DMS53 treated with DMSO at 0.1 percent for 48 hours (cell line): ENCODE data around the gene KCTD15.

Experiments
- DNase-seq: peaks from one replicate; lab custom pipeline; 2025; ENCODE audit not compliant: unreplicated experiment; lab: John Stamatoyannopoulos, UW

Gene KCTD15

DNA sequence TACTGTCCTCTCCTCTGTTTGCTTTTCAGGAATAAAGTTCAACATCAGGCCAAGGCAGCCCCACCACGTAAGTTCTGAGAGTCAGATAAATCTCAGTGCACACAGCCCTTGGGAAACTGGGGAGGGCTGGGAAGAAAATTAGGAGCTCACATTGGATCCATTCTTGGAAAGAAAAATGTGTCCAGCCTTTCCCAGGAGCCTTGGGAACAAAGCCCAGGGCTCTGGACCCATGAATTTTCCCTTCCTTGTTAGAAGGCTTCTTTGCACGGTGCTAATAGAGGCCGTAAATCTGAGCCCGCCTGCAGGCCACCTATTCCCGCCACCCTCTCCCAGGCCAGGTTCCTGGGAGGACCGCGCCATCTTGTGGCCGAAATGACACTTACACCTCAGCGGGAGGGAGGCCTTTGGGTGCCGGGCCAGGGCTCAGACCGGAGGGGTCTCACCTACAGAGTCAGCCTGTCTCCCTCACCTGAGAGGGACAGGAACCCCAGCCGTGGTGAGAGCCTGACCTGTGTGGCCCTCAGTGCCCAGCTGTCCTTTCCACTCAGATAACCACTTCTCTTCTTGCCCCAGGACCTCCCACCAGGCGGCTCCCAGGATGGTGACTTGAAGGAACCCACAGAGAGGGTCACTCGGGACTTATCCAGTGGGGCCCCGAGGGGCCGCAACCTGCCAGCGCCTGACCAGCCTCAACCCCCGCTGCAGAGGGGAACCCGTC, 25.1 kb upstream of the KCTD15 start:
- peak; percentile 33 for DNase-seq

DNA sequence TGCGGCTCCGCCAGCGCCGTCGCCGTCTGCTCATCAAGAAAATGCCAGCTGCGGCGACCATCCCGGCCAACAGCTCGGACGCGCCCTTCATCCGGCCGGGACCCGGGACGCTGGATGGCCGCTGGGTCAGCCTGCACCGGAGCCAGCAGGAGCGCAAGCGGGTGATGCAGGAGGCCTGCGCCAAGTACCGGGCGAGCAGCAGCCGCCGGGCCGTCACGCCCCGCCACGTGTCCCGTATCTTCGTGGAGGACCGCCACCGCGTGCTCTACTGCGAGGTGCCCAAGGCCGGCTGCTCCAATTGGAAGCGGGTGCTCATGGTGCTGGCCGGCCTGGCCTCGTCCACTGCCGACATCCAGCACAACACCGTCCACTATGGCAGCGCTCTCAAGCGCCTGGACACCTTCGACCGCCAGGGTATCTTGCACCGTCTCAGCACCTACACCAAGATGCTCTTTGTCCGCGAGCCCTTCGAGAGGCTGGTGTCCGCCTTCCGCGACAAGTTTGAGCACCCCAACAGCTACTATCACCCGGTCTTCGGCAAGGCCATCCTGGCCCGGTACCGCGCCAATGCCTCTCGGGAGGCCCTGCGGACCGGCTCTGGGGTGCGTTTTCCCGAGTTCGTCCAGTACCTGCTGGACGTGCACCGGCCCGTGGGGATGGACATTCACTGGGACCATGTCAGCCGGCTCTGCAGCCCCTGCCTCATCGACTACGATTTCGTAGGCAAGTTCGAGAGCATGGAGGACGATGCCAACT, 24.4 kb upstream of the KCTD15 start:
- no peak for DNase-seq

DNA sequence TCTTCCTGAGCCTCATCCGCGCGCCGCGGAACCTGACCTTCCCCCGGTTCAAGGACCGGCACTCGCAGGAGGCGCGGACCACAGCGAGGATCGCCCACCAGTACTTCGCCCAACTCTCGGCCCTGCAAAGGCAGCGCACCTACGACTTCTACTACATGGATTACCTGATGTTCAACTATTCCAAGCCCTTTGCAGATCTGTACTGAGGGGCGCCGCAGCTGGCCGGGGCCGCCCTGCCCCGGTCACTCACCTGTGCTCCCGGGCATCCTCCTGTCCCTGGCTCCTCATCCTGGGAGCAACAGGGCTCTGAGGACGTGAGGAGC, 23.9 kb upstream of the KCTD15 start:
- no peak for DNase-seq

DNA sequence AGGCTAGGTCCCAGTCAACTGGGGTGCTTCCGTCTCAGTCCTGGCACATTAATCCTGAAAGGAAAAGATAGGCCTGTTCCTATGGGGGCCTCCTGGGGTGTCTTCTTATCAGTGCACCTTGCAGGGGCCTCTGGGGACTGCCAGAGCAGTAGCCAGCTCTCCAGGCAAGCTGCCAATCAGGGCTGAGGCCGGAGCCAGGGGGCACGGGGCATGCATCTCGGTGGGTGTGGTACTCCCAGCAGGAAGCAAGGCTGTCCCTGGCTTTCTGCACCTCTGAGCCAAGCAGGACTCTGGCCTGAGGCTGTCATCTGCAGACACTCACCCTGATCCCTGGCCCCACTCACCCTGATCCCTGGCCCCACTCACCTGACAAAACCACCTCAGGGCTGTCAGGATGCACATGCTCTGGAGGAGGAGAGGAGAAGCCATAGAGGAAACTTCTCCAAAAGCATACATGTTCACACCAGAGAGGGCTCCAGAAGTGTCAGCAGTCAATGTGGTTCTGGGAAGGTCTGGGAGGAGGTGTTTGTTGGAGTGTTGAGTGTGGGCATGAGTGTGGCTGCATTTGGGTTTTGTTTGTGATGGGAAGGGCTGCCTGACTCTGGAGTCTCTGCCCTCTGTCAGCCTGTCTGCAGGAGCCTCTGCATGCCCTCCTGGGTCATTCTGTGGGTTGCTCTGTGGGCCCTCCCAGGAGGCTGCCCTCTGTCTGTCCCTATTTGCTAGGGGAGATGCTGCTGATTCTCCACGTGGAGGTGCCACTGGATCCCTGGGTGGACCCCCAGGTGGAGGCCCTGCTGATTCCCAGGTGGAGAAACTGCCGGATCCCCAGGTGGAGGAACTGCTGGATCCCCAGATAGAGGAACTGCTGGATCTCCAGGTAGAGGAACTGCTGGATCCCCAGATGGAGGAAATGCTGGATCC, 22.7 kb upstream of the KCTD15 start:
- DNase-seq = no peak

DNA sequence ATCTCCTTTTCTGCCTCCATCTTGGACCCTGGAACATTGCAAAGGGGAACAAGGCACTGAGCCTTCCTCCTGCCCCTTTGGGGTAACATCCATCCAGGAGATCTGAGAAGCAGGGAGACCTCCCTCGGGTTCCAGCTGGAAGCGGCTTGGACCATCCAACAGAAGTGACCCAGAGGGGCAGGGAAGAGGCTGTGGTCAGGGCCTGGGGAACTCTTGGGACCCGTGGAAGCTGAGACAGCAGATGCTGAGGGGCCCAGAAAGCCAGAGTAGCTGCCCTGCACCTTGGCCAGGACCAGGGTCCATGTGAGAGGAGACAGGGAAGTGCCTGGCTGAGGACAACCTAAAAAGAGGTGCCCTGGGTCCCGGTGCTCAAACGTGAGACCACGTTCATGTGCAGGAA, 21.9 kb upstream of the KCTD15 start:
- DNase-seq = no peak

DNA sequence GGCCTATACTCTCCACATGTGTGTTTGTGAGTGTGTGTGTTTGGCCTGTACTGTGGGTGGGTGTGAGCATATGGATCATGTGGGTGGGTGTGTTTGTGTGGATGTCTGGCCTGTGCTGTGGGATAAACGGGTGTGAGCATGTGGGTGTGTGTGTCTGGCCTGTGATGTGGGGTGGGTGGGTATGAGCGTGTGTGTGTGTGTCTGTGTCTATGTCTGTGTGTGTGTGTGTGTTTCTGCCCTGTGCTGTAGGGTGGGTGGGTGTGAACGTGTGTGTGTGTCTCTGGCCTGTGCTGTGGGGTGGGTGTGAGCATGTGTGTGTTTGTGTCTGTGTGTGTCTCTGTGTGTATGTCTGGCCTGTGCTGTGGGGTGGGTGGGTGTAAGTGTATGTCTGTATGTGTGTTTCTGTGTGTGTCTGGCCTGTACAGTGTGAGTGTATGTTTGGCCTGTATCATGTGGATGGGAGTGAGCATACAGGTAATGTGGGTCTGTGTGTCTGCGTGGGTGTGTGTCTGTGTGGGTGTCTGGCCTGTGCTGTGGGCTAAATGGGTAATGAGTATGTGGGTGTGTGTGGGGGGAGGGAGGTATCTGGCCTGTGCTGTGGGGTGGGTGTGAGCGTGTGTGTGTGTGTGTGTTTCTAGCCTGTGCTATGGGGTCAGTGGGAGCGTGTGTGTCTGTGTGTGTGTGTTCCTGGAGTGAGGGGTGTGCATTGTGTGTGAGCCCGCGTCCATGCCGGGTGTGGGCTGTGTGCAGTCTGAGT, 20.8 kb upstream of the KCTD15 start:
- DNase-seq = no peak

DNA sequence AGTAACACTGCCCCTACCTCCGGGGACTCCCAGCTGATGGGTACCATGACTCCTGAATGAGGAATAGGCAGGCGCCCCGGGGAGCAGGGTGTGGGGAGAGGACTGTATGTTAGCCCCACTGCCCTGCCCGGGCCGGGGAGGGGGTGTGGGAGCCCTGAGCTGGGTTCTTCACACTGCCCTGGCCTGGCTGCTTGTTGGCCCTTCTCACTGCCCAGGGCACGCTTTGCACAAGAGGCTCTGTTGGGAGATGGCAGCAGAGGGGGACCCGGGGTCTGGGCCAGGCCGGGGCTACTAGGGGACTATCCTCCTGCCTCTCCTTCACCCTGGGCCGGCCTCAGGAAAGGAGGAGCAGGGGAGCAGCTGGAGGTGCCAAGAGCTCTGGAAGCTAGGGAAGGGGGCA, 19.3 kb upstream of the KCTD15 start:
- DNase-seq = no peak

- DNase-seq = no peak
These were observed 18.9 kb upstream of the KCTD15 start for GRCh38 chr19:33777753-33778088.

DNA sequence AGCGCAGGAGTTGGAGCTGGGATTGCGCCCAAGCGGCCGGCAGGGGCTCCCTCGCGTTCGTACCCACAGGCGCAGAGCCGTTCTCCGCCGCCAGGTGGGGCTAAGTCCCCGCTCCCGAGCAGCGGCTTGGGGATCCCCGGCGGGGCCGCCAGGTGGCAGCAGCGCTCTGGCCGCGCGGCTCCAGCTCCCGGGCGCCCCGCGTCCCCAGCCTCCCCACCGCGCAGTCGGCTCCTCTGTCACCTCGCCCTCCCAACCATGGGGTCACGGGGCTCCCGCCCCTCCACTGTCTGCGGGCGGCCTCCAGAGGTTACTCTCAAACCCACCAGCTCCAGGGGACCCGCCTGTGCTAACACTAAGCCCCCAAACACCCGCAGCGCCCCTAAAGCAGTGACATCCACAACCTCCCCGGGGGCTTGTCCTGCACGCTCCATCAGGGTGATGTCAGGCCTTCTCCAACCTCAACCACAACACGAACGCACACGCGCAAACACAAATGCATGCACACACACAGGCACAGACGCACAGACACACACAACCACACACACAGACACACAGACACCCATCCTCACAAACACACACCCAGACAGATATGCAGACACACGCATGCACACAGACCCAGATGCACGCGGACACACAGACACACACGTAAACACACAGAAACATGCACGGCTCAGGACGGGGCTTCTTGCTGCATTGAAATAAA, 18.4 kb upstream of the KCTD15 start:
- DNase-seq = peak; percentile 37

DNA sequence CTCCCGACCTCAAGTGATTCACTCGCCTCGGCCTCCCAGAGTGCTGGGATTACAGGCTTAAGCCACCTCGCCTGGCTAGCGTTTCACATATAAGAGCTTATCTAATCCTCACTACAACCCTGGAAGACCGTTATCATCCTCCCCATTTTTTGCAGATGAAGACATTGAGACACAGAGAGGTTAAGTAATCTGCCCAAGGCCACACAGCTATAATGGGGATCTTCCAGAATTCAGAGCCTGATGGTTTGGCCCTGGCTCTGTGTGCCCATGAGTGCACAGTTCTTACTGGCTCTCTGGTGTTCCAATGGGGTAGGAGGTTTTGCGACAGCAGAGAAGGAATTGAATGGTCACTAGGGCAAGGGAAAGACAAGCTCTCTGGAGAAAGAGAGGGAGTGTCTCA, 16.8 kb upstream of the KCTD15 start:
- no peak for DNase-seq

DNA sequence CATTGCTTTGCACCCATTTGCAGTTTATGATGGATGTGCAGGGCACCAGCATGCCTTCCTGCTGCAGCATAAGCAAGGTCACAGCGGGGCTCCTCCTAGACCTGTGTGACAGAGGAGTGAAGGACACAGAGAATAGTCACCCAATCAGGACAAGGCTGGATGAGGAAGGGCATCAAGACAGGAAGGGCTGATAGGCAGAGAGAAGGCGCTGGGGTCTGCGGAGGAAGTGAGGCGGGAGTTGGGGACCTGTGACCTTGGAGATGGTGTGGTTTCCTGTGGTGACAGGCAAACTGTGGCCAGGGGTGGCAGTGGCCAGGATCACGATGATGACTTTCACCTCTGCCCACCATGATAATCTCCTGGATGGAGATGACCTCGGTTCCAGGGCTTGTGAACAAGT, 16.4 kb upstream of the KCTD15 start:
- DNase-seq = no peak

DNA sequence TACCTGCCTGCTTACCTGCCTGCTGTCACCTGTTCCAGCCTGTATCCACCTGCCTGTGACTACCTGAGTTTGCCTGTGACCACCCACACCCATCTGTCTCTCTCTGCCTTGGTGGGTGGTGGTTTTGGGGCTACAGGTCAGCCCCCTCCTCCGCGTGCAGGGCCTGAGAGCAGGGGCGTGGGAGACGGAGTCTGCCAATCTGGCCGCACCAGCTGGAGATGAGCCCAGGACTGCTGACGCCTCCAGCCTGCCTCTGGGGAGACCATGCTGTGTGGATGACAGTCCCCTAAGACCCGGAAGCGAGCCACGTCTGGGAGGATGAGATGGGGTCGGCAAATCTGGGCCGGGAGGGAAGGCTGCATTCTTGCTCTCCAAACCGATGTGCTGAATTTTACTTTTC, 15.9 kb upstream of the KCTD15 start:
- DNase-seq = no peak

GRCh38 chr19:33781415-33781935, 15.2 kb upstream of the KCTD15 start:
- DNase-seq = no peak

DNA sequence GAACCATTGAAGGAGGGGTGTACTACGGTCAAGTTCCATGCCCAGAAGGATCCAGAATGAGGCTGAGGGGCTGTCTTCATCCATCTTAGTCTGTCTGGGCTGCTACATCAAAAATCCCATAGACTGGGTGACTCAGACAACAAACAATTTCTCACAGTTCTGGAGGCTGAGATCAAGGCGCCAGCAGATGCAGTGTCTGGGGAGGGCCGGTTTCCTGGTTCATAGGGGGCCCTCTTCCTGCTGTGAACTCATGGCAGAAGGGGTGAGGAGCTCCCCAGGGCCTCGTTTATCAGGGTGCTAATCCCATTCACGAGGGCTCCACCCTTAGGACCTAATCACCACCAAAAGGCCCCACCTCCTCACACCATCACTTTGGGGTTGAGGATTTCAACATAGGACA, 14.7 kb upstream of the KCTD15 start:
- DNase-seq = no peak

GRCh38 chr19:33784432-33784831, 12.2 kb upstream of the KCTD15 start:
- no peak for DNase-seq

DNA sequence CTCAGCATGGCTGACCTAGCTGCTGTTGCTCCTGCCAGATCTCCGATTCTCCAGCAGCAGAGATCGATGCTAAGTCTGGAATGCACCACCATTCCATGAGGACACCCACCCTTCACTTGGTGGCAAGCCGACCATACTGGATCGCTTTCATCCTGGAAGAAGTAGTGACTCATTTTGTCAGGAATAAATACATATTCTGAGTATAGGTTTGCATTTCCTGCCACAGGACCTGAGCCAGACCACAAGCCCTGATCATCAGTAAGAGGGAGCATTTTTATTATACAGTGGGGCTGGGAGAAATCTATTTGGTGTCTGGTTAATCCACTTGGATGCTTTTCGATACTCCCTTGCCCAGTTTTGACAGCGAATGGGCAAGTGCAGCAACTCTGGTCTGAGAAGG, 10.9 kb upstream of the KCTD15 start:
- DNase-seq = no peak

DNA sequence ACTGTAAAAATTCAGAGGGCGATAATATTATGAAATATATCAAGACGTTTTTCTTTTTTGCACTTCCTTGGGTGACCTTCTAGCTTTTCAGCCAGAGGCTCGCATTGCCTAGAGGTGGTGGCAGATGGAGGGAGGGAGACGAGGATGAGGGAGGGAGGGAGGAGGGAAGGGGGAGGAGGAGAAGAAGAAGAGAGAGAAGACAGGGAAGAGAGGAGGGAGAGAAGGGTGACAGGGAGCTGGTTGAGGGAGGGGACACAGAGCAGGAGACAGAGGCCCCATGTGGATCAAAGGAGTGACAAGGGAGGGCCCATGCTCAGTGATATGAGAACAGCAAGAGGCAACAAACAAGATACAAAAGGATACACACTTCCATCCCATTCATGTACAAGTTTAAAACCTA, 8.0 kb upstream of the KCTD15 start:
- DNase-seq = no peak

DNA sequence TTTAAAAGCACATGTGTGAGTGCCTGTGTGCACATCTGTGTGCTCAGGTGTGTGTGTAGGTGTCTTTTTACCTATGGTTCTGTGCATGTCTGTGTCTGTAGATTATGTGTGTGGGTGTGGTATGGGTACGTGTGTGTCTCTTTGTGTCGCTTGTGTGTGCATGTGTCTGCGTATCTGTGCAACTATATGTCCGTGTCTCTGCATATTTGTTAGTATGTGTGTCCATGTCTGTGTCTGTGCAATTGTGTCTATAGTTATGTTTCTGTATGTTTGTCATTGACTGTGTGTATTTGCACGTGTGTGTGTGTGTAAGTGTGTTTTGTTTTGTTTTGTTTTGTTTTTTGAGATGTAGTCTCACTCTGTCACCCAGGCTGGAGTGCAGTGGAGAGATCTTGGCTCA, 7.3 kb upstream of the KCTD15 start:
- no peak for DNase-seq

DNA sequence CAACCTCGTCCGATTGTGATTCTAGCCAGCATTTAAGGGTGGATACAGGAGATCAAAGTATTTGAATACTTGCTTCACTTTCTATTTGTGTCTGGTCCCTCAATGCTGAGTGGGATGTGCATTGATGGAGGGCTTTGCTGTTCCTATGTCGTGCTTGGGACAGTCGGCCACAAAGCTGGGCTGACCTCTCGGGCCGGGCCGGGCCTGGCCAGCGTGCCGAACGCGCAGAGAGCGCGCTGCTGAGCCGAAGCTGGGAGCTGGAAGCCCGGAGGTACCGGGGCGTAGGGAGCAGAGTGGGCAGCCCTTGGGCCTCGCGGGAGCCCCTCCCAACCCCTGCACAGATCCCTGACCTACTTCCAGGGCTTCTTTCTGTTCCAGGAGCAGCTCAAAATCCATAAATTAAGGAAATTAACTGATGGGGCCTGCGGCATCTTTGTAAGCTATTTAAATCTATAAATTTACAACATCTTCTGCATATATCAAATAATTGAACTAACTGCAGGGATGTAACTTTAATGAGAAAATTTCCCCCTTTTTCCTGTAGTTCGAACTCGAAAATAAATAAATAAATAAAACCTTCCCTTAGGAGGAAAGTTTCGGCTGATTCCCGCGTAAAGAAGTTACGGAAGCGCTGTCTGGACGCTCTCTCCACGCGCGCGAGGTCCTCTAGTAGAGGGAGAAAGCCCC, 1.8 kb upstream of the KCTD15 start:
- DNase-seq = no peak
